ENCODE results near the gene TFB2M.

TFB2M gene

GRCh38 chr1:246558041-246558440 lies 8.0 kb downstream of the TFB2M start:
- H3F3A ChIP-seq (ENCODE audit: insufficient read depth) = no peaks in the 10 kb centered on the region
- no peak overlapping the region for H3K27ac ChIP-seq (ENCODE audit: low read depth, low read length)
- peaks cover 13% of the 10 kb centered on the region for H3K79me2 ChIP-seq (ENCODE audit: insufficient read depth, low read length)
- no peak for TF ChIP-seq CTCF (IDR thresholded peaks at IDR 0.05; ENCODE audit: insufficient read depth, low read length, poor library complexity, severe bottlenecking)
- no peak for TF ChIP-seq EZH2phosphoT487 (conservative IDR thresholded peaks at IDR 0.05; ENCODE audit: low read length)
- no peak overlapping the region for H3K4me3 ChIP-seq (ENCODE audit: insufficient read depth, low read length, poor library complexity, severe bottlenecking)
- no peaks in the 10 kb centered on the region for H3K9me3 ChIP-seq (ENCODE audit: insufficient read depth, low read length)
- no peaks in the 10 kb centered on the region for H4K20me1 ChIP-seq (ENCODE audit: low read depth, low read length)
- no peaks in the 10 kb centered on the region for H3K9me2 ChIP-seq (replicated peaks; ENCODE audit: insufficient read depth, low read length)
- no peak overlapping the region for H3K4me2 ChIP-seq (ENCODE audit: low read depth, low read length, poor library complexity, severe bottlenecking)
- H3K27me3 ChIP-seq (ENCODE audit: low read length) = no peaks in the 10 kb centered on the region
- no peak overlapping the region for H2AFZ ChIP-seq (ENCODE audit: low read depth, low read length, severe bottlenecking)
- peaks cover 5% of the 10 kb centered on the region; the same call in 1 of the 2 replicates for H3K36me3 ChIP-seq (ENCODE audit: low read length)
- no peak overlapping the region for H3K9ac ChIP-seq (ENCODE audit: low read length)

- Histone ChIP-seq H4K20me1 (ENCODE audit: low read depth, low read length) (no peaks in the 10 kb centered on the region), H3K9me3 (ENCODE audit: insufficient read depth, low read length) (no peaks in the 10 kb centered on the region), H3K36me3 (ENCODE audit: low read length) (peaks cover 5% of the 10 kb centered on the region; the same call in 1 of the 2 replicates), H3K9me2 (replicated peaks; ENCODE audit: insufficient read depth, low read length) (no peaks in the 10 kb centered on the region), H3K9ac (ENCODE audit: low read length) (no peak overlapping the region), H3K4me2 (ENCODE audit: low read depth, low read length, poor library complexity, severe bottlenecking) (no peak overlapping the region), H3F3A (ENCODE audit: insufficient read depth) (no peaks in the 10 kb centered on the region), H3K27ac (ENCODE audit: low read depth, low read length) (no peak overlapping the region), H3K27me3 (ENCODE audit: low read length) (no peaks in the 10 kb centered on the region), H2AFZ (ENCODE audit: low read depth, low read length, severe bottlenecking) (no peak overlapping the region), H3K79me2 (ENCODE audit: insufficient read depth, low read length) (peaks cover 9% of the 10 kb centered on the region), H3K4me3 (ENCODE audit: insufficient read depth, low read length, poor library complexity, severe bottlenecking) (no peak overlapping the region)
- TF ChIP-seq CTCF (IDR thresholded peaks at IDR 0.05; ENCODE audit: insufficient read depth, low read length, poor library complexity, severe bottlenecking) (no peak), EZH2phosphoT487 (conservative IDR thresholded peaks at IDR 0.05; ENCODE audit: low read length) (no peak)
These were observed 11.9 kb downstream of the TFB2M start for GRCh38 chr1:246554201-246554600.

- Histone ChIP-seq H3K4me2 (ENCODE audit: low read depth, low read length, poor library complexity, severe bottlenecking) (no peak overlapping the region), H3K27ac (ENCODE audit: low read depth, low read length) (no peak overlapping the region), H3K79me2 (ENCODE audit: insufficient read depth, low read length) (0 out of 2 replicates have a peak, but pooled peaks cover 6% of the 10 kb centered on the region), H3F3A (ENCODE audit: insufficient read depth) (no peaks in the 10 kb centered on the region), H4K20me1 (ENCODE audit: low read depth, low read length) (no peaks in the 10 kb centered on the region), H3K27me3 (ENCODE audit: low read length) (no peaks in the 10 kb centered on the region), H2AFZ (ENCODE audit: low read depth, low read length, severe bottlenecking) (no peak overlapping the region), H3K9me2 (replicated peaks; ENCODE audit: insufficient read depth, low read length) (no peaks in the 10 kb centered on the region), H3K9ac (ENCODE audit: low read length) (no peak overlapping the region), H3K9me3 (ENCODE audit: insufficient read depth, low read length) (no peaks in the 10 kb centered on the region), H3K4me3 (ENCODE audit: insufficient read depth, low read length, poor library complexity, severe bottlenecking) (no peak overlapping the region), H3K36me3 (ENCODE audit: low read length) (peaks cover 11% of the 10 kb centered on the region; the same call in 1 of the 2 replicates)
- no peak for TF ChIP-seq CTCF (IDR thresholded peaks at IDR 0.05; ENCODE audit: insufficient read depth, low read length, poor library complexity, severe bottlenecking)
- TF ChIP-seq EZH2phosphoT487 (conservative IDR thresholded peaks at IDR 0.05; ENCODE audit: low read length) = no peak
These were observed 14.0 kb downstream of the TFB2M start for GRCh38 chr1:246552110-246552509.

Data from SU-DHL-6 (cell line).